HG02642 (cell line): Measurements from ENCODE around the gene ABCA7.

Experiments
- ATAC-seq: cut with Tn5 transposase; IDR thresholded peaks from one replicate; pipeline ENCODE4 v1.9.1; 2021; ENCODE audit warnings: mild to moderate bottlenecking; ENCODE audit not compliant: unreplicated experiment, poor library complexity

ABCA7 gene

GRCh38 chr19:1001538-1002166, 38.3 kb upstream of the ABCA7 start:
- ATAC-seq, result no peak

- ATAC-seq, result no peak
Observed at GRCh38 chr19:1002600-1002999, 37.3 kb upstream of the ABCA7 start.

DNA sequence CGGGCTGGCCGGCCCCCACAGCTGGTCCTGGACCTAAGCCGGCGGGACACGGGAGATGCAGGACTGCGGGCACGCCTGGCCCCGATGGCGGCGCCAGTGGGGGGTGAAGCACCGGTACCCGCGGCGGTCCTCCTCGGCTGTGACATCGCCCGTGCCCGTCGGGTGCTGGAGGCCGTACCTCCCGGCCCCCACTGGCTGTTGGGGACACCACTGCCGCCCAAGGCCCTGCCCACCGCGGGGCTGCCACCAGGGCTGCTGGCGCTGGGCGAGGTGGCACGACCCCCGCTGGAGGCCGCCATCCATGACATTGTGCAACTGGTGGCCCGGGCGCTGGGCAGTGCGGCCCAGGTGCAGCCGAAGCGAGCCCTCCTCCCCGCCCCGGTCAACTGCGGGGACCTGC, 36.6 kb upstream of the ABCA7 start:
- ATAC-seq, result no peak

DNA sequence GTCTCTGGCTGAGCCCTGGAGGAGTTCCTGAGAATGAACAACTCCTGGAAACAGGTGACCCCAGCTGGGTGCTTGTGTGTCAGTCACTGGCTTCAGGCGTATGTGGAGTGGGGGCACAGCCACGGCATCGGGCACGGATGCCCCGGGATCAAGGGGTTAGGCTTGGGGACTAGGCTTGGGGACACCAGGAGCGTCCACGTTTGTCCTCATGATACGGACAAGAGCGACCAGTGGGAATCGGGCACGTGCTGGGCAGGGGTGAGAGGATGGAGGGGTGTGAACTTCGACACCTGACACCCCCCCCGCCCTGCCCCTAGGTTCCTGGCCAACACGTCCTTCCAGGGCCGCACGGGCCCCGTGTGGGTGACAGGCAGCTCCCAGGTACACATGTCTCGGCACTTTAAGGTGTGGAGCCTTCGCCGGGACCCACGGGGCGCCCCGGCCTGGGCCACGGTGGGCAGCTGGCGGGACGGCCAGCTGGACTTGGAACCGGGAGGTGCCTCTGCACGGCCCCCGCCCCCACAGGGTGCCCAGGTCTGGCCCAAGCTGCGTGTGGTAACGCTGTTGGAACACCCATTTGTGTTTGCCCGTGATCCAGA, 35.6 kb upstream of the ABCA7 start:
- no peak for ATAC-seq

GRCh38 chr19:1004803-1005664, 34.9 kb upstream of the ABCA7 start:
- ATAC-seq, result no peak

GRCh38 chr19:1006711-1007398, 33.1 kb upstream of the ABCA7 start:
- no peak for ATAC-seq

DNA sequence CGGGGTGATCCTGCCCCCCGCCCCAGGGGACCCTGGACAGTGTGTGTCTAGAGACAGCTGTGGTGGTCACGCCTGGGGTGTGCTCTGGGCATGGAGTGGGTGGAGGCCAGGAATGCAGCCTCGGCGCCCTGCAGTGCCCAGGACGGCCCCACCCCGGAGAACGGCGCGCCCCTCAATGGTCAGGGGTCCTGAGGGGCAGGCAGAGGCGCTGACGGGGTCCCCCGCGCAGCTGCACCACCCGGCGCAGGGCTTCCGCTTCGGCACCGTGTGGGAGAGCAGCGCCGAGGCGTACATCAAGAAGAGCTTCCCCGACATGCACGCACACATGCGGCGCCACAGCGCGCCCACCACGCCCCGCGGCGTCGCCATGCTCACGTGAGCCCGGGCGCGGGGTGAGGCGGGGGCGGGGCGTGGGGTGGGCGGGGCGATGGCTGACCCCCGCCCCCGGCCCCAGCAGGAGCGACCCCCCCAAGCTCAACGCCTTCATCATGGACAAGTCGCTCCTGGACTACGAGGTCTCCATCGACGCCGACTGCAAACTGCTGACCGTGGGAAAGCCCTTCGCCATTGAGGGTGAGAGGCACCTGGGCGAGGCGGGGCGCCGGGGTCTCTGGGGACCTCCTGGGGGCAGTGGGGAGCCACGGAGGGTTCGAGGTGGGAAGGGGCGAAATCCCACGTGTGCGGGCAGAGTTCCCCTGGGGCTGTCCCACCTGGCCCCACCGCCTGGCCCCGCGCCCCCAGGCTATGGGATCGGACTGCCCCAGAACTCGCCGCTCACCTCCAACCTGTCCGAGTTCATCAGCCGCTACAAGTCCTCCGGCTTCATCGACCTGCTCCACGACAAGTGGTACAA, 32.3 kb upstream of the ABCA7 start:
- ATAC-seq, result no peak

DNA sequence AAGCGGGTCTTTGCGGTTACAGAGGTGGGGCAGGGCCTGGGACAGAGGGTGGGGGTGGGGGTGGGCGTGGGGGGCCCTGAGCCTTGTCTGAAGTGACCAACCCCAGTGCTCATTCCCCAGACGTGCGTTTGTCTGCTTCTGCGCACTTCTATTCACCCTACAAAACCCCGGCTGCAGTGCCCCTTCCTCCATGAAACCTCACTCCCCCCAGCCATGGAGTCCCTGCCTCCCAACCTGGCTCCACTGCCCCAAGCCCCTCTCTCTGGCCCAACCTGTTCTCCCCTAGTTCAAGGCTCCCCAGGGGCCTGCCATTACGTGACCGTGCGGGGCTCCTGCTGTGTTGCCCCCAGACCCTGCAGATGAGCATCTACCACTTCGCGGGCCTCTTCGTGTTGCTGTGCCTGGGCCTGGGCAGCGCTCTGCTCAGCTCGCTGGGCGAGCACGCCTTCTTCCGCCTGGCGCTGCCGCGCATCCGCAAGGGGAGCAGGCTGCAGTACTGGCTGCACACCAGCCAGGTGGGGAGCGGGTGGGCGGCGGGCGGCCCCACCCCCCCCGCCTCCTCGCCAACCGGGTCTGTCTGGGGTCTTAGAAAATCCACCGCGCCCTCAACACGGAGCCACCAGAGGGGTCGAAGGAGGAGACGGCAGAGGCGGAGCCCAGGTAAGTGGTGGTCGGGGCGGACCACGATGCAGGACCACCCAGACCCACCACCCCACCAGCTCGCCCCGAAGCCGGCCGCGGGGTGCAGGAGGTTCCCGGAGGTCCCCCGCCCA, 31.5 kb upstream of the ABCA7 start:
- ATAC-seq, result no peak

GRCh38 chr19:1009041-1009980, 30.6 kb upstream of the ABCA7 start:
- ATAC-seq, result no peak

DNA sequence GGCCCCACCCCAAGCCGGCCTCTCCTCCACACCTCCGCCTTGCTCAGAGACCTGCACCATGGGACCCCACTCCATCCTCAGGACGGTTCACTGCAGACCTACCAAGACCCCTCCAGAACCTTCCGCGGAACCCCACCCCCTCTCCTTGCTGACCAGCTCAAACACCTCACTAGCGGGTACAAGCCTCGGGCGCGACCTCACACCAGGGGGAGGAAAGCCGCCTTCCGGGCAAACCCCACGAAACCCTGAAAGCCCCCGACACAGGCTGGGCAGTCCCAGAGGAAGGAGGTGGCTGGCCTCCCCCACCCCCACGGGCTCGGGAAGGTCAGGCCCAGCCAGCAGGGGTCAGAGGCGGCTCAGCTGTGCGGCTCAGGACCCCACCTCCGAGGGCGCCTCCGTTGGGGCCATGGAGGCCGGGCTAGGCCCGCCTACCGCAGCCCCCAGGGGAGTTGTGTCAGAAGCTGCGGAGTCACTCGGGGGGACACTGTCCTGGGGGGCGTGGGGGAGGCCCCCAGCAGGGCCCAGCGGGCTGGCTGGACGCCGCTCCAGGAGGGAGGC, 29.8 kb upstream of the ABCA7 start:
- ATAC-seq, result no peak

DNA sequence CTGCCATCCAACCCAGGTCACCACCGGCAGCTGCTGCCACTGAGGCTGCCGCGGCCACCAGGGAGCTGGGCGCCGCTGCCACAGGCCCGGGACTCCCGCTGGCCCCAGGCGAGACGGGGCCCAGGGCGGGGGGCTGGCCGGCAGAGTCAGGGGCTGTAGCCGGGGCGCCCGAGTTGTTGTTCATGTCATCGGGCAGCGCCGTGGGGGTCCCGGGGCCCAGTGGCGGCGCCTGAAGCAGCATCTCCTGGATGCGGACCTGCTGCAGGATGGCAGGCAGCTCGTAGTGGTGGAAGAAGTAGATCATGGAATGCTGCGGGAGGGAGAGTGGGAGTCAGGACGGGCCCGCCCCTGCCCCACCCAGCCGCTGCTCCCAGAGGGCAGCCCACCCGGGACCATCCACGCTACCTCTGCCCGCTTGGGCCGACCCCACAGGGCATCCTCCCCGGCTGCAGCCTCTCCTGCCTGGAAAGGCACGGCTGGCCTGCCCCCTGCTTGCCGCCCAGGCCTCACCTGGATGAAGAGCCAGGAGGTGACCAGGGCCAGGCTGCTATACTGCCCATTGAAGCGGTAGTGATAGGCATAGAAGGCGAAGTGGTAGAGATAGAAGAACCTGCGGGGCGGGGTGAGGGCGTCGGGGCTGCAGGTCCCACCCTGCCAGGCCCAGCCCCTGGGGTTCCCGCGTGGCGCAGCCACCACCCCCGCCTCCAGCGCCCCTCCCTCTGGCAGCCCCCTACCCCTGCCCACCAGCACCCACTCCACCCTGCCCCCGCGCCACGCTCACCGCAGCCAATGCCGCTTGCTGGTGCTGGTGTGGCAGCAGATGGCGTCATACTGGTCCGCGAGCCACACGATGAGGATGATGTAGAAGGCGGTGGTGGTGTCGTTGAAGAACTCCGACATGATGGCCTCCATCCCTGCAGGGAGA, 29.1 kb upstream of the ABCA7 start:
- no peak for ATAC-seq

DNA sequence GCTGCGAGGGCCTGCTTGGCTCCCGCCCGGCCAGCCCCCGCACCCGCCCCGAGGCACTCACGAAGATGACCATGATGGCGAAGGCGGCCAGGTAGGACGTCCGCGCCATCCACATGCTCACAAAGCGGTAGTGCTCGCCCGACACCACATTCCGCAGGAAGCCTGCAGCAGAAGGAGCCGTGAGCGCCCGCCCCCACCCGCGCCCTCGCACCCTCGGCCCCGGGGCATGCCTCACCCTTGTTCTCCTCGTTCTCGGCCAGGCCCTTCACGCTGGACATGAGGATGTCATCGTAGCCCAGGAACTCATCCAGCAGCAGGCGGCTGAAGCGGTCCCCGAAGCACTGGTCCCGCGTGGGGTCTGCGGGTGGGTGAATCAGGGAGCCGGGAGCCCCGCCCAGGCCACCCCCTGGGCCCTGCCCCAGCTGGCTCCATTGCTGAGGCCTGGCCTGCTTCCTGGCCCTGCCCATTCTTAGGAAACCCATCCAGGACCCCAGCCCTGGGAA, 28.0 kb upstream of the ABCA7 start:
- ATAC-seq, result no peak

GRCh38 chr19:1012334-1012733, 27.6 kb upstream of the ABCA7 start:
- no peak for ATAC-seq

DNA sequence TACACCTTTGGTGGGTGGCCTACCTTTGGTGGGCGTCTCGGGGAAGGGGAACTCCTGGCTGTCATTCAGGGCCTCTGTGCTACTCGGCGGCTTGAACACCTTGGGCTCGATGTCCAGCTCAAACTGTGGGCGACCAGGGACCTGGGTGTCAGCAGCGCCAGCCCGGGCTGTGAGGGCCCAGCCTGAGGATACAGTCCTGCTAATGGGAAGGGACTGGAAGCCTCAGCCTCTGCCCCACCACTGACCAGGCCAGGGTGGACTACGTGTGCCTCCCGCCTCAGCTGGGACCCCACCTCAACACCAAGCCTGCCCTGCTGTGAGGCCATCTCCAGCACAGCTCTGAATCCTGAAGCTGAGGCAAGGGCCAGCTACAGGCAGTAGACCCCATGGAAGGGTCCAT, 26.7 kb upstream of the ABCA7 start:
- no peak for ATAC-seq

GRCh38 chr19:1014161-1015060, 25.5 kb upstream of the ABCA7 start:
- no peak for ATAC-seq
